C4-2B (cell line): ENCODE measurements around the gene FCAR.
"Not testable (repeated sequence)": the region's sequence is repeated elsewhere in the genome, so short reads cannot be mapped to it uniquely, and the experiment has no call there.

Experiments
- H3K27ac ChIP-seq: fragments of 450-650 bp; 2 replicates; pipeline ENCODE4 v1.5.1; 2017
- ZFX ChIP-seq: fragments of 450-650 bp; IDR thresholded peaks from 2 replicates; pipeline ENCODE4 v1.6.1; 2017
- TF ChIP-seq, protein P1 (sequence below): fragments of 450-650 bp; conservative IDR thresholded peaks from 2 replicates; pipeline ENCODE4 v1.5.1; 2017; ENCODE audit warnings: mild to moderate bottlenecking

The FCAR gene

GRCh38 chr19:54923276-54923675 is 49.2 kb downstream of the FCAR start:
- TF ChIP-seq, protein P1, sequence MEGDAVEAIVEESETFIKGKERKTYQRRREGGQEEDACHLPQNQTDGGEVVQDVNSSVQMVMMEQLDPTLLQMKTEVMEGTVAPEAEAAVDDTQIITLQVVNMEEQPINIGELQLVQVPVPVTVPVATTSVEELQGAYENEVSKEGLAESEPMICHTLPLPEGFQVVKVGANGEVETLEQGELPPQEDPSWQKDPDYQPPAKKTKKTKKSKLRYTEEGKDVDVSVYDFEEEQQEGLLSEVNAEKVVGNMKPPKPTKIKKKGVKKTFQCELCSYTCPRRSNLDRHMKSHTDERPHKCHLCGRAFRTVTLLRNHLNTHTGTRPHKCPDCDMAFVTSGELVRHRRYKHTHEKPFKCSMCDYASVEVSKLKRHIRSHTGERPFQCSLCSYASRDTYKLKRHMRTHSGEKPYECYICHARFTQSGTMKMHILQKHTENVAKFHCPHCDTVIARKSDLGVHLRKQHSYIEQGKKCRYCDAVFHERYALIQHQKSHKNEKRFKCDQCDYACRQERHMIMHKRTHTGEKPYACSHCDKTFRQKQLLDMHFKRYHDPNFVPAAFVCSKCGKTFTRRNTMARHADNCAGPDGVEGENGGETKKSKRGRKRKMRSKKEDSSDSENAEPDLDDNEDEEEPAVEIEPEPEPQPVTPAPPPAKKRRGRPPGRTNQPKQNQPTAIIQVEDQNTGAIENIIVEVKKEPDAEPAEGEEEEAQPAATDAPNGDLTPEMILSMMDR, result no peak
- no peak for TF ChIP-seq ZFX
- H3K27ac ChIP-seq, result no peak overlapping the region

DNA sequence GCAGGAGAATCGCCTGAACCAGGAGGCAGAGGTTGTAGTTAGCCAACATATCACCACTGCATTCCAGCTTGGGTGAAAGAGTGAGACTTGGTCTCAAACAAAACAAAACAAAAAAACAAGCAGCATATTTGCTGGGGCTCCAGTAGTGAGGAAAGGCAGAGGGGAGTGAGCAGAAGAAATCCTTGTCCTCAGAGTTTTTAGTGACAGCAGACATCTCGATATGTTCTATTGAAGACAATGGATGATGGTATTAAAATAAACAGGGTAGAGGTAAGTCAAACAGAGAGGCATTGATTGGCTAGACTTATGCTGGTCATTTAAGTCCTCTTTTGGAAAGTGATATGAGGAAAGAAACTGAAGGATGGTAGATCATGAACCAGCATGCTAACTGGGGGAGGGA is 54.3 kb downstream of the FCAR start:
- TF ChIP-seq, protein P1, result no peak
- no peak for TF ChIP-seq ZFX
- no peak overlapping the region for H3K27ac ChIP-seq

DNA sequence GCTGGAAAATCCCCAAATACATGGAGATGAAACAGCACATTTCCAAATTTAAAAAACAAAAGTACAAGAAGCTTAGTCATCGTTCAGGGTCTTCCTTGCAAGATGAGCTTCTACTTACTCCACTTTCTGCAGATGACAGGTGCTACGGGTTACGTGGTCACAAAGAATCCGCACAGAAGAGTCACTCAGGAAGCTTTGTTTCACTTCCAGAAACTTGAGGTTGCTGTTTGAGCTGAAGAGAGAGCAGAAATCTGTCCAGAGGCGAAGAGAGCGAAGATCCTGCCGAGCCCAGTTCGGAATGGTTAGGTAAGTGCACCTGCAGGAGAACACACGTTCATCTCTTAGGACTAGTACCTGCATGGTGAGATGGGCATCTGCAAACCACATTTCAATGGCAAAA is 63.9 kb downstream of the FCAR start:
- no peak overlapping the region for H3K27ac ChIP-seq
- no peak for TF ChIP-seq ZFX
- TF ChIP-seq, protein P1, result no peak

DNA sequence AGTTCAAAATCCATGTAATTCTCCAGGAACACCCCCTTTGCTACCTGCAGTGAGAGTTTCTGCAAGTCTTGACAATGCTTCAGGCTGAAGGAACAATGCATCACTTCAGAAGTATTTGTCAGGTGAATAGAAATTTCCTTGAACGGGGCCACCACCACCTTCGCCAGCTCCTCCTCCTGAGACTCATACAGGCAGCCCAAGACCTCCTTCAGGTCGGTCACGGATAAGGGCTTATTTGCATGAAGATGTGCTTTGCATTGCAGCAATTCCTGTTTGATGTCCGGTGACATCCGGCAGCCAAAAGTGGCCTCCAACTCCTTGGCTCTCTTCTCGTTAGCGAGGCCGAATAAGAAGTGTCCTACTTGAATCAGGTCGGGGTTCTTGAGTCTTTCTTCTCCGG is 64.9 kb downstream of the FCAR start:
- TF ChIP-seq, protein P1, result no peak
- TF ChIP-seq ZFX, result no peak

GRCh38 chr19:54939538-54939937 is 65.5 kb downstream of the FCAR start:
- not testable (repeated sequence) for H3K27ac ChIP-seq

More for the DNA sequence above, 64.9 kb downstream of the FCAR start:
- H3K27ac ChIP-seq, result no peak overlapping the region
